A549 (cell line): Measurements from ENCODE around the gene FHIT.

ENCODE experiments used
- BHLHE40 ChIP-seq: IDR thresholded peaks from 2 replicates; pipeline ENCODE4 v1.6.1; 2012; ENCODE audit warnings: low read depth, low read length, inconsistent platforms
- CEBPB ChIP-seq, 2 experiments: fragments of >200 bp in 1 of 2; sonication (Bioruptor Twin) in 1 of 2; formaldehyde crosslinking in 1 of 2; IDR thresholded peaks; 2 replicates each; pipeline ENCODE4 v1.6.1; 2012 to 2016
- CHD2 ChIP-seq: fragments of 150-350 bp; IDR thresholded peaks from 2 replicates; pipeline ENCODE4 v1.6.1; 2014; ENCODE audit warnings: low read length; ENCODE audit not compliant: partially characterized antibody
- EHMT2 ChIP-seq: fragments of 200-600 bp; sonication (generic); IDR thresholded peaks from 2 replicates; pipeline ENCODE4 v1.6.1; 2016; ENCODE audit warnings: antibody characterized with exemption, low read depth, mild to moderate bottlenecking, moderate library complexity
- ESRRA ChIP-seq: fragments of 150-350 bp; IDR thresholded peaks from 2 replicates; pipeline ENCODE4 v1.6.1; 2014; ENCODE audit warnings: mild to moderate bottlenecking, low read length, borderline replicate concordance
- JUN ChIP-seq, 2 experiments: fragments of >200 bp; sonication (Bioruptor Twin); formaldehyde crosslinking; IDR thresholded peaks; 2 replicates in 1 of 2; 3 replicates in 1 of 2; pipeline ENCODE4 v1.6.1; 2016 to 2017
- KDM5A ChIP-seq: fragments of 200-600 bp; sonication (generic); IDR thresholded peaks from 2 replicates; pipeline ENCODE4 v1.6.1; 2016; ENCODE audit warnings: antibody characterized with exemption, mild to moderate bottlenecking
- POLR2A ChIP-seq: IDR thresholded peaks from 2 replicates; pipeline ENCODE4 v1.6.1; 2012; ENCODE audit warnings: mild to moderate bottlenecking, low read length
- RAD21 ChIP-seq, 2 experiments: fragments of >200 bp in 1 of 2; sonication (Bioruptor Twin) in 1 of 2; formaldehyde crosslinking in 1 of 2; IDR thresholded peaks in 1 of 2; conservative IDR thresholded peaks in 1 of 2; 2 replicates in 1 of 2; 3 replicates in 1 of 2; pipeline ENCODE4 v1.6.1; 2012 to 2018; ENCODE audit warnings: inconsistent platforms in 1 of 2
- TF ChIP-seq, protein P1 (sequence below): IDR thresholded peaks from 2 replicates; pipeline ENCODE4 v1.6.1; 2012; ENCODE audit warnings: low read depth, borderline replicate concordance
- TF ChIP-seq, protein P2 (sequence below): fragments of >200 bp; sonication (Bioruptor Twin); formaldehyde crosslinking; IDR thresholded peaks from 3 replicates; pipeline ENCODE4 v1.5.1; 2016
- TF ChIP-seq, protein P3 (sequence below): fragments of 200-600 bp; sonication (generic); IDR thresholded peaks from 2 replicates; pipeline ENCODE4 v1.6.1; 2016; ENCODE audit warnings: antibody characterized with exemption, mild to moderate bottlenecking, moderate library complexity

DNA sequence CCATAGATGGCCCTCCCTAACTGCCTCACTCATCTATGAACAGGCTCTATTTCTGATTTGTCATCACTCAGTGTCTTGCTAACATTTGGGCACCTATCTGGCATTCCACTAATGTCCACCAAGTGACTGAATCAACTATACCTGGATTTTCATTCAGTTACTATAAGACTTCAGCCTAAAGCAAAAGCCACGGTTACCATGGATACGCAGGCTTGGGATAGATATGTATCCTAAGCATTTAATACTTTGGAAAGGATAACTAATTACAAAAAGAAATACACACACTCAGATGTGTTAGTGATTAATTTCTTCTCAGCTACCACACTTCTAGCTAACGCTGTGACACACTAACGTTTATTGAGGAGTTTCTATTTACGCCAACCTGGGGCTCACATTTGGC, 1301.9 kb downstream of the FHIT start:
- TF ChIP-seq, protein P1, sequence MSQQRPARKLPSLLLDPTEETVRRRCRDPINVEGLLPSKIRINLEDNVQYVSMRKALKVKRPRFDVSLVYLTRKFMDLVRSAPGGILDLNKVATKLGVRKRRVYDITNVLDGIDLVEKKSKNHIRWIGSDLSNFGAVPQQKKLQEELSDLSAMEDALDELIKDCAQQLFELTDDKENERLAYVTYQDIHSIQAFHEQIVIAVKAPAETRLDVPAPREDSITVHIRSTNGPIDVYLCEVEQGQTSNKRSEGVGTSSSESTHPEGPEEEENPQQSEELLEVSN: no peak
- TF ChIP-seq POLR2A (no peak), RAD21 (conservative IDR thresholded peaks at IDR 0.05 in 1 of 2, IDR thresholded peaks at IDR 0.05 in 1 of 2) (no peak), ESRRA (no peak), CEBPB (IDR thresholded peaks at IDR 0.05) (no peak), BHLHE40 (no peak), JUN (IDR thresholded peaks at IDR 0.05) (no peak), CHD2 (no peak), KDM5A (no peak), EHMT2 (no peak)
- TF ChIP-seq, protein P2, sequence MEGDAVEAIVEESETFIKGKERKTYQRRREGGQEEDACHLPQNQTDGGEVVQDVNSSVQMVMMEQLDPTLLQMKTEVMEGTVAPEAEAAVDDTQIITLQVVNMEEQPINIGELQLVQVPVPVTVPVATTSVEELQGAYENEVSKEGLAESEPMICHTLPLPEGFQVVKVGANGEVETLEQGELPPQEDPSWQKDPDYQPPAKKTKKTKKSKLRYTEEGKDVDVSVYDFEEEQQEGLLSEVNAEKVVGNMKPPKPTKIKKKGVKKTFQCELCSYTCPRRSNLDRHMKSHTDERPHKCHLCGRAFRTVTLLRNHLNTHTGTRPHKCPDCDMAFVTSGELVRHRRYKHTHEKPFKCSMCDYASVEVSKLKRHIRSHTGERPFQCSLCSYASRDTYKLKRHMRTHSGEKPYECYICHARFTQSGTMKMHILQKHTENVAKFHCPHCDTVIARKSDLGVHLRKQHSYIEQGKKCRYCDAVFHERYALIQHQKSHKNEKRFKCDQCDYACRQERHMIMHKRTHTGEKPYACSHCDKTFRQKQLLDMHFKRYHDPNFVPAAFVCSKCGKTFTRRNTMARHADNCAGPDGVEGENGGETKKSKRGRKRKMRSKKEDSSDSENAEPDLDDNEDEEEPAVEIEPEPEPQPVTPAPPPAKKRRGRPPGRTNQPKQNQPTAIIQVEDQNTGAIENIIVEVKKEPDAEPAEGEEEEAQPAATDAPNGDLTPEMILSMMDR: no peak
- TF ChIP-seq, protein P3, sequence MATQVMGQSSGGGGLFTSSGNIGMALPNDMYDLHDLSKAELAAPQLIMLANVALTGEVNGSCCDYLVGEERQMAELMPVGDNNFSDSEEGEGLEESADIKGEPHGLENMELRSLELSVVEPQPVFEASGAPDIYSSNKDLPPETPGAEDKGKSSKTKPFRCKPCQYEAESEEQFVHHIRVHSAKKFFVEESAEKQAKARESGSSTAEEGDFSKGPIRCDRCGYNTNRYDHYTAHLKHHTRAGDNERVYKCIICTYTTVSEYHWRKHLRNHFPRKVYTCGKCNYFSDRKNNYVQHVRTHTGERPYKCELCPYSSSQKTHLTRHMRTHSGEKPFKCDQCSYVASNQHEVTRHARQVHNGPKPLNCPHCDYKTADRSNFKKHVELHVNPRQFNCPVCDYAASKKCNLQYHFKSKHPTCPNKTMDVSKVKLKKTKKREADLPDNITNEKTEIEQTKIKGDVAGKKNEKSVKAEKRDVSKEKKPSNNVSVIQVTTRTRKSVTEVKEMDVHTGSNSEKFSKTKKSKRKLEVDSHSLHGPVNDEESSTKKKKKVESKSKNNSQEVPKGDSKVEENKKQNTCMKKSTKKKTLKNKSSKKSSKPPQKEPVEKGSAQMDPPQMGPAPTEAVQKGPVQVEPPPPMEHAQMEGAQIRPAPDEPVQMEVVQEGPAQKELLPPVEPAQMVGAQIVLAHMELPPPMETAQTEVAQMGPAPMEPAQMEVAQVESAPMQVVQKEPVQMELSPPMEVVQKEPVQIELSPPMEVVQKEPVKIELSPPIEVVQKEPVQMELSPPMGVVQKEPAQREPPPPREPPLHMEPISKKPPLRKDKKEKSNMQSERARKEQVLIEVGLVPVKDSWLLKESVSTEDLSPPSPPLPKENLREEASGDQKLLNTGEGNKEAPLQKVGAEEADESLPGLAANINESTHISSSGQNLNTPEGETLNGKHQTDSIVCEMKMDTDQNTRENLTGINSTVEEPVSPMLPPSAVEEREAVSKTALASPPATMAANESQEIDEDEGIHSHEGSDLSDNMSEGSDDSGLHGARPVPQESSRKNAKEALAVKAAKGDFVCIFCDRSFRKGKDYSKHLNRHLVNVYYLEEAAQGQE: no peak
